GM19328 (cell line): ENCODE results near the gene ZG16B.

Experiments used
- ATAC-seq: cut with Tn5 transposase; IDR thresholded peaks from one replicate; pipeline ENCODE4 v1.9.1; 2021; ENCODE audit warnings: mild to moderate bottlenecking, moderate library complexity; ENCODE audit not compliant: unreplicated experiment

The ZG16B gene

DNA sequence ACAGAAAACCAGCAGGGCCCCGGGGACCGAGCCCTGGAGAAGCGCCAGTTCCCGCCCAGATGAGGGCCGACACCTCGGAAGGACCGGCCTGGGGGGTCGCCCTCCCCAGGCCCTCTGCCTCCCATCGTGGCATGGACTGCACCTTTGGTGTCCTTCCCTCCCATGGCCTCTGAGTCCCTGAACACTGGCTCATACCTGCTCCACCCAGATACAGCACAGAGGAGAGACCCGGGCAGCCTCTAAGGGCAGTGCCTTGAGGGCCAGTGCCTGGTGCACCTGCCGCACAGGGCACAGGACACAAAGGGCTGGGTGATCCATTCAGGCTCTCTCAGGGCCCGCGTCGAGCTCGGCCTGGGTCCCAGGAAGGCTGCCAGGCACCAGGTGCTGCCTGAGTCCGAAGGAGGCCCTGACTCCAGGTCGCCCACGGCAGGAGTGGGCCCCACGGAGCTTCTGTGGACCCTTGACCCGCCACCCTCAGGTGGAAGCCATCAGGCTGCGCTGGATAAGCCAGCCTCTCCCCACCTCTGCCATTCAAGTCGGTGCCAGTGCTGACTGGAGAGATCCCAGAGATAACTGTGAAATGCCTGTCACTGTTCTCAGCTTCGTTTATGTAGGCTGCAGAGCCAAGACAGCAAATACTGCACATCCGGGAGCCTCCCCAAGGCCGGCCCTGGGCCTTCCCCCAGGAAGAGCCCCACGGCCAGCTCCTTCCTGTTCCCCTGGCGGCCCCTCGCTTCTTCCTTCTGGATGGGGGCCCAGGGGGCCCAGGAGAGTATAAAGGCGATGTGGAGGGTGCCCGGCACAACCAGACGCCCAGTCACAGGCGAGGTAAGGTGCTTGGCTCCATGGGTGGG lies at the start of gene ZG16B:
ZG16B (plus strand) TSS at position 803 of the 854 bp plus-strand sequence. CDS start 139 bp downstream, outside the sequence.
- ATAC-seq, result no peak

GRCh38 chr16:2782583-2783351 lies 47.3 kb upstream of the ZG16B start:
- ATAC-seq, result no peak

DNA sequence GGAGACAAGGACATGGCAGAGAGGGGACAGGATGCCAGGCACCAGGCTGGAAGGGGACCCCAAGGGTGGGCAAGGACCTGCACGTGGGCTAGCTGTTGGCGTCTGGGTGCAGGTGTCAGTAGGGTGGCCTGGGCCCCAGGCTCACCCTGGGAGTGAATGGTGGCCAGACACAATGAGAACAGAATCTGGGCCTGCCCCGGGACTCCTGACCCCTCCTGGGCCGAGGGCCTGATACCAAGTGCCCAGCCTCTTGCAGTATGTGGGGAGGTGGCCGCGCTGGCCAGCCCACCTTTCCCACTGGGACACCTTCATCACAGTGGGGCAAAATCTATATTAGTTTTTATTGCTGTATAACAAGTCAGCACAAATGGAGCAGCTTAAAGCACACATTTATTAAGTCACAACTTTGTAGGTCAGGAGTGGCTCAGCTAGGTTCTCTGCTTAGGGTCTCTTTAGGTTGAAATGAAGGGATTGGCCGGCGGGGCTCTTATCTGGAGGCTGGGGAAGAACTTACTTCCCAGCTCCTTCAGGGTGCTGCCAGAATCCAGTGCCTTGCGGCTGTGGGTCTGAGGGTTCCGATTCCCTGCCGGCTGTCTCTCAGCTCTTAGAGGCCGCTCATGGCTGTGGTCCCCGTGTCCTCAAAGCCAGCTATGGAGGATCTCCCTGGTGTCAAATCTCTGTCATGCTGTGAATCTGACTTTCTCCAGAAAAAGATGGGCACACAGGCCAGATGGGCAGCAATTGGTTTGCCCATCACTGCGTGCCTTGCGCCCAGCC lies 46.3 kb upstream of the ZG16B start:
- ATAC-seq, result no peak

DNA sequence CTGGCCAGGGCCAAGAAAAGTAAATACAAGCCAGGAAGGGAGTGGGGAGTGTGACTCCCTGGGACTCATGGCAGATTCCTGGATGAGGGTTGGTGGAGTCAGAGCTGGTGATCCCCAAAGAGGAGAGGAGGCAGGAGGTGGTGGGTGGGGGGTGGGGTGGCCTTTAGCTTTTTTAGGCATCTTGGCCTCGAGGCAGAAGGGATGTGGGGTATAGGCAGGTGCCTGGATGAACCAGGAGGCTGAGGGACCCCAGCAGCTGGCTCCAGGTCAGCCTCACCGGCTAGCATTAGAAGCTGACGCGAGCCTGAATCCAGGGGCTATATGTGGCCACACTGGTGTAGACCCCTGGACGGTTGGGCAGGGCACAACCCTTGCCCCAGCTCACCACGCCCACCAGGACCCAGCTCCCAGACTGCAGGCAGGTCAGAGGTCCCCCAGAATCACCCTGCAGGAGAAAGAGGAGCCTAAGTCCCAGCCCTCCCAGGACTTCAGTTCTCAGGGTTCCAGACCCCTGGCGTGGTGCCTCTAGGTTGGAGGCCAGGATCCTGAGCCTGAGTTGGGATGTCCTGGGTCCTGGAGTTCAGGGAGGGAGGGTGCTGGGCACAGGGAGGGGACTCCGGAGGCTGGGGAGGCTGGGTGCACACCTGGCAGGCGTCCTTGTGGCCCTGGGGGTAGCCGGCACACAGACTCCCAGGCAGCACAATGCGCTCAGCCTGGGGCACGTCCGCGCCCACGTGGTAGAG lies 45.6 kb upstream of the ZG16B start:
- ATAC-seq, result no peak

GRCh38 chr16:2785101-2785991 lies 44.8 kb upstream of the ZG16B start:
- no peak for ATAC-seq

- ATAC-seq, result no peak
Measured at GRCh38 chr16:2786061-2786825, 43.9 kb upstream of the ZG16B start.

- no peak for ATAC-seq
Measured at GRCh38 chr16:2786826-2787151, 43.3 kb upstream of the ZG16B start.

DNA sequence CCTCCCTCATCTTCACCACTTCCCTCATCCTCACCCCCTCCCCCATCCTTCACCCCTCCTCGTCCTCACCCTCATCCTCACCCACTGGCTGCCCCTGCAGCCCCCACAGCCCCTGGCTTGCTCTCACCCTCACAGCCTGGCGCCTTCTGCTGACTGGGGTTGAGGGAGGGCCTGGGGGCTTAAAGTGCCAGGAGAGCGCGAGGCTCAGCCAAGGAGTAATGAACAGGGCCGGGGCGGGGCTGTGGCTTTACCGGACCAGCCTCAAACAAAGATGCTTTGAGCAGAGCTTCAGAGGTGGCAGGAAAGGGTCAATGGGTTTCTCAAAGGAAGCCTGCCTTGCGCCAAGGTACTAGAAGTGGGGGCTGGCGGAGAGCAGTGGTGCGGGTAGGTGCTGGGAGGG lies 42.7 kb upstream of the ZG16B start, which contains the start of gene PRSS33:
PRSS33 (minus strand) TSS at position 155 of the 400 bp plus-strand sequence. CDS start 1,013 bp downstream, outside the sequence.
- ATAC-seq, result no peak

DNA sequence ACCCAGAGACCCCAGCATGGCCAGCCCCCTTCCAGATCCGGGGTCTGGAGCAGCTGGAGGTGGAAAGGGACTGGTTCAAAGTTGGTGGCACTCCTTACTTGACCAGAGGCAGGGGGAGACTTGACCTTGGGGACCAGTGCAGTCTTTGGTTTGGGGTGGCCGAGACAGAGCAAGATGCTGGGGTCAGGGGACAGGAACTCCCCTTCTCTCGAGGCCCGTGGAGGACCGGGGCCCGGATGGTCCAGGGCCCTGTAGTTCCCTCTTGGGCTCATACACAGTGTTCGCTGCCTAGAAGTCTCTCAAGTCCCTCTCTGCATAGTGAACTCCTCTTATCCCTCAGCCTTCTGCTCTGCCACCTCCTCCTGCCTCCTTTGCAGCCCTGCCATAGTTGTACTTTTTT lies 42.1 kb upstream of the ZG16B start:
- ATAC-seq, result no peak

- no peak for ATAC-seq
Measured at GRCh38 chr16:2790631-2791030, 39.5 kb upstream of the ZG16B start.

GRCh38 chr16:2791174-2791573 lies 38.9 kb upstream of the ZG16B start:
- no peak for ATAC-seq

GRCh38 chr16:2792940-2793339 lies 37.2 kb upstream of the ZG16B start:
- ATAC-seq, result no peak

DNA sequence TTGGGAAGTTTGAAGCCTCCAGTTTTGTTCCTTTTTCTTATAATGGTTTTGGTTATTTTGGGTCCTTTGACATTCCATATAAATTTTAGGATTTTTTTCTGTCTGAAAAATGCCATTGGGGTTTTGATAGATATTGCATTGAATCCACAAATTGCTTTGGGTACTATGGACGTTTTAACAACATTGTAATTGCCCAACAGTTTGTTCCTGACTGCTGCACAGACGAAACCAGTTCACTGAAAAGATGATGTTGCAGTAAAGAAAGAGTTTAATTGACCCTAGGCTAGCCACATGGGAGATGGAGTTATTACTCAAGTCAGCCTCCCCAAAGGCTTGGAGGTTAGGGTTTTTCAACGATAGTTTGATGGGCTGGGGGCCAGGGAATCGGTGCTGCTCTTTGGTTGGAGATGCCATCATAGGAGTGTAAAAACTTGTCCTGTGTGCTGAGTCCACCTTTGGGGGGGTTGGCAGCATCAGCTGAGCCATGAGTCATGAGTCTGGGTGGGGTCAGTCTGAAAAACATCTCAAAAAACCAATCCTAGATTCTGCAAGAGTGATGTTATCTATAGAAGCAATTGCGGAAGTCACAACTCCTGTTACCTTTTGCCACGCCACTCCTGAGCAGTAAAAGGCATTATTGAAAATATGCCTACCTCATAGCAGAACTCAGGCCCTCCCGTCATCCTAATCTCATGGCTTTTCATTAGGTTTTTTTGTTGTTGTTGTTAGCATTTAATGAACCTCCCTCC lies 34.5 kb upstream of the ZG16B start:
- ATAC-seq, result no peak

DNA sequence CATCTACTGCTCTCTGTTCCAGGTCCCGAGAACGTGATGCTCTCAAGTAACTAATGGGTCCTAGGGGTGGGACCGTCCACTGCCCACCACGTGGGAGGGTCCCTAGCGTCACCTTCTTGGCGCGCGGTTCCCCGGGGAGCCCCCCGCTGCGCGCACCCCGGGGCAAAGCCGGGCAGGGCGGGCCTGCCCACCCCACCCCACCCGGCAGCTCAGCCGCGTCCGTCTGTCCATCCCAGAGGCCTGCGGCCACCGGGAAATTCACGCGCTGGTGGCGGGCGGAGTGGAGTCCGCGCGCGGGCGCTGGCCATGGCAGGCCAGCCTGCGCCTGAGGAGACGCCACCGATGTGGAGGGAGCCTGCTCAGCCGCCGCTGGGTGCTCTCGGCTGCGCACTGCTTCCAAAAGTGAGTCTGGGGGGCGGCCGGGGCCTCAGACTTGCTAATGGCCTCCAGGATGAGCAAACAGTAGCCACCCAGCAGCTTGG lies 31.3 kb upstream of the ZG16B start:
- no peak for ATAC-seq

GRCh38 chr16:2799205-2799858 lies 30.8 kb upstream of the ZG16B start:
- ATAC-seq, result no peak

GRCh38 chr16:2799859-2800226 lies 30.3 kb upstream of the ZG16B start:
- no peak for ATAC-seq

DNA sequence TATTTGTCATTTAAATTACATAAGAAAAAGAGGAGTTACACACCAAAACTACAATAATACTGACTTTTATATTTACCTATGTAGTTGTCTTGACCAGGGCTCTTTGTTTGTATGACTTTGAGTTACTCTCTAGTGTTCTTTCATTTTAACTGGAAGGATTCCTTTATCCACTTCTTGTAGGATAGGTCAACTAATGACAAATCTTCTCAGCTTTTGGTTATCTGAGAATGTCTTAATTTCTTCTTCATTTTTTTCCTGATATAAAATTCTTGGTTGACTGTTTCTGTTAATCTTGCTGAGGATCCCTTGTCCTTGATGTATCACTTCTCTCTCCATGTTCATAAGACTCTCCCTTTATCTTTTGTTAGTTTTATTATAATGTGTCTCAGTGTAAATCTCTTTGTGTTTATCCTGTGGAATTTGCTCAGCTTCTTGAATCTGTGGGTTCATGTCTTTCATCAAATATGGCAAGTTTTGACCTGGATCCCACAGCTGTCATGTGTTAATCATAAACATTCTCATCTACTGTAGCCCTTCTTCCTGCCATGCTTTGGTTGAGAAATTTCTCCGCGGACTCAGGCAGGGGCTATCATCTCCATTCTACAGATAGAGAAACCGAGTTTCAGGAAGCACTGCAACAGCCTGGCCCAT lies 26.4 kb upstream of the ZG16B start:
- ATAC-seq, result no peak
